ENCODE results near the gene RBBP4.
"Not testable (repeated sequence)": the region's sequence is repeated elsewhere in the genome, so short reads cannot be mapped to it uniquely, and the experiment has no call there.

RBBP4 gene

GRCh38 chr1:32622806-32623681 is 28.0 kb upstream of the RBBP4 start:
- DNase-seq (ENCODE audit: low read depth, low spot score) = no peak
- no peak overlapping the region for H3K4me3 ChIP-seq (ENCODE audit: low read depth, low read length)
- POLR2A ChIA-PET = no interaction called here
- CTCF ChIA-PET = interaction anchor here (1.0 to 1.3 kb wide), 3 partner anchors 102 to 222 kb away, joined by 3 to 4 read pairs (median 3); no protein-coding TSS in a partner anchor
- no peak for TF ChIP-seq CTCF (IDR thresholded peaks at IDR 0.05; ENCODE audit: insufficient read depth, low read length, missing control alignments)

- CTCF ChIA-PET = no interaction called here
- TF ChIP-seq CTCF (IDR thresholded peaks at IDR 0.05; ENCODE audit: insufficient read depth, low read length, missing control alignments) = no peak
- POLR2A ChIA-PET = no interaction called here
- H3K4me3 ChIP-seq (ENCODE audit: low read depth, low read length) = no peak overlapping the region
- DNase-seq (ENCODE audit: low read depth, low spot score) = no peak
Measured at GRCh38 chr1:32623775-32624174, 27.2 kb upstream of the RBBP4 start.

GRCh38 chr1:32626176-32626575 is 24.8 kb upstream of the RBBP4 start:
- CTCF ChIA-PET = interaction anchor here (0.6 to 1.1 kb wide), 2 partner anchors 106 to 250 kb away, joined by 3 read pairs; no protein-coding TSS in a partner anchor
- POLR2A ChIA-PET = no interaction called here

GRCh38 chr1:32627596-32628162 is 23.3 kb upstream of the RBBP4 start:
- no peak overlapping the region for H3K4me3 ChIP-seq (ENCODE audit: low read depth, low read length)
- CTCF ChIA-PET = no interaction called here
- DNase-seq (ENCODE audit: low read depth, low spot score) = no peak
- no peak for TF ChIP-seq CTCF (IDR thresholded peaks at IDR 0.05; ENCODE audit: insufficient read depth, low read length, missing control alignments)
- POLR2A ChIA-PET = interaction anchor here (0.6 kb wide), 2 partner anchors 77 to 223 kb away, joined by 3 read pairs; no protein-coding TSS in a partner anchor

More at GRCh38 chr1:32626176-32626575, 24.8 kb upstream of the RBBP4 start:
- H3K4me3 ChIP-seq (ENCODE audit: low read depth, low read length) = no peak overlapping the region
- DNase-seq (ENCODE audit: low read depth, low spot score) = no peak
- TF ChIP-seq CTCF (IDR thresholded peaks at IDR 0.05; ENCODE audit: insufficient read depth, low read length, missing control alignments) = no peak

- POLR2A ChIA-PET; DNase-seq (ENCODE audit: low read depth, low spot score); H3K4me3 ChIP-seq (ENCODE audit: low read depth, low read length): not testable (repeated sequence)
- CTCF ChIA-PET = interaction anchor here (0.8 to 1.2 kb wide), 3 partner anchors 10 to 21 kb away, joined by 3 to 4 read pairs (median 3); partner anchors contain the start of genes RBBP4 and ZBTB8OS
Measured at GRCh38 chr1:32630173-32630572, 20.8 kb upstream of the RBBP4 start.

- TF ChIP-seq CTCF (IDR thresholded peaks at IDR 0.05; ENCODE audit: insufficient read depth, low read length, missing control alignments) = no peak
- POLR2A ChIA-PET = no interaction called here
- DNase-seq (ENCODE audit: low read depth, low spot score) = no peak
- no peak overlapping the region for H3K4me3 ChIP-seq (ENCODE audit: low read depth, low read length)
- CTCF ChIA-PET = interaction anchor here (1.1 kb wide), 1 partner anchor 13 kb away, joined by 4 read pairs; no protein-coding TSS in a partner anchor
Measured at GRCh38 chr1:32632829-32633228, 18.2 kb upstream of the RBBP4 start.

All from AG04449 (cell line).